WTC11 (cell line): ENCODE data around the gene SRD5A1. TPM values are rescaled to one million over a fixed set of nuclear protein-coding genes. Genes with fewer than 3 reads are reported as not detected.

Source experiments
- ATAC-seq: fragments of 200-7000 bp; cut with Tn5 transposase; 2 replicates; pipeline ENCODE4 v1.10.0; 2021; ENCODE audit warnings: mild to moderate bottlenecking, moderate library complexity
- CTCF ChIA-PET: fragments of 300-600 bp; sonication (Branson Sonifier 250); formaldehyde crosslinking; loops from one replicate; lab custom pipeline; 2021; ENCODE audit warnings: antibody characterized with exemption; lab: Charles Lee
- POLR2A ChIA-PET: fragments of 350-600 bp; sonication (Branson Sonifier 250); formaldehyde crosslinking; loops from one replicate; lab custom pipeline; 2021; ENCODE audit warnings: antibody characterized with exemption; lab: Charles Lee
- DNase-seq: peaks from one replicate; pipeline ENCODE4 v3.0.0; 2021; ENCODE audit warnings: low spot score
- H3K27ac Mint-ChIP-seq: 2 replicates; pipeline ENCODE4 v1.8.0; 2021; ENCODE audit warnings: mixed read lengths
- H3K27me3 Mint-ChIP-seq: 2 replicates; pipeline ENCODE4 v1.8.0; 2021; ENCODE audit warnings: low read depth, mild to moderate bottlenecking, moderate library complexity, mixed read lengths
- H3K36me3 Mint-ChIP-seq: 2 replicates; pipeline ENCODE4 v1.8.0; 2021; ENCODE audit warnings: mixed read lengths
- H3K4me1 Mint-ChIP-seq: 2 replicates; pipeline ENCODE4 v1.8.0; 2022; ENCODE audit warnings: mixed read lengths
- H3K4me3 Mint-ChIP-seq: 2 replicates; pipeline ENCODE4 v1.8.0; 2021; ENCODE audit warnings: mild to moderate bottlenecking, moderate library complexity, mixed read lengths
- H3K9me3 Mint-ChIP-seq: 2 replicates; pipeline ENCODE4 v1.8.0; 2021; ENCODE audit warnings: mixed read lengths
- ARID4B ChIP-seq: sonication (generic); formaldehyde crosslinking; IDR thresholded peaks from 2 replicates; pipeline ENCODE4 v1.8.0; 2023; ENCODE audit warnings: missing genetic modification reagents, mild to moderate bottlenecking, borderline replicate concordance
- FOXK1 ChIP-seq: sonication (generic); formaldehyde crosslinking; IDR thresholded peaks from 2 replicates; pipeline ENCODE4 v1.8.0; 2022; ENCODE audit warnings: mild to moderate bottlenecking, moderate library complexity, missing genetic modification reagents
- FOXP4 ChIP-seq: sonication (generic); formaldehyde crosslinking; IDR thresholded peaks from 2 replicates; pipeline ENCODE4 v1.8.0; 2022; ENCODE audit warnings: mild to moderate bottlenecking, missing genetic modification reagents
- NR3C1 ChIP-seq: sonication (generic); formaldehyde crosslinking; conservative IDR thresholded peaks from 2 replicates; pipeline ENCODE4 v1.8.1; 2023; ENCODE audit warnings: low read depth, mild to moderate bottlenecking, missing genetic modification reagents
- TP53 ChIP-seq: sonication (generic); formaldehyde crosslinking; IDR thresholded peaks from 2 replicates; pipeline ENCODE4 v1.8.1; 2023; ENCODE audit warnings: mild to moderate bottlenecking, missing genetic modification reagents
- ZNF263 ChIP-seq: sonication (generic); formaldehyde crosslinking; IDR thresholded peaks from 2 replicates; pipeline ENCODE4 v1.8.1; 2022; ENCODE audit warnings: low read depth, mild to moderate bottlenecking, moderate library complexity, missing genetic modification reagents
- ZNF281 ChIP-seq: sonication (generic); formaldehyde crosslinking; IDR thresholded peaks from 2 replicates; pipeline ENCODE4 v1.8.0; 2023; ENCODE audit warnings: mild to moderate bottlenecking, missing genetic modification reagents
- ZNF396 ChIP-seq: fragments of 250-450 bp; sonication (Bioruptor Pico); IDR thresholded peaks from 2 replicates; pipeline ENCODE4 v1.8.0; 2021; ENCODE audit warnings: mild to moderate bottlenecking, moderate library complexity, borderline replicate concordance
- ZNF512 ChIP-seq: sonication (generic); formaldehyde crosslinking; IDR thresholded peaks from 2 replicates; pipeline ENCODE4 v1.8.1; 2022; ENCODE audit warnings: missing genetic modification reagents, borderline replicate concordance
- ZNF532 ChIP-seq: fragments of 250-450 bp; sonication (Bioruptor Pico); IDR thresholded peaks from 2 replicates; pipeline ENCODE4 v1.9.0; 2021; ENCODE audit warnings: mild to moderate bottlenecking, borderline replicate concordance
- total RNA-seq: library from RNA; stranded (reverse); gene quantifications from 3 replicates; pipeline ENCODE4 v1.2.3, GENCODE V29; 2021

SRD5A1 gene
- total RNA-seq, 1 experiment from 2014 or later = 36.9 TPM

GRCh38 chr5:6681682-6682081 is 48.4 kb downstream of the SRD5A1 start:
- ChIA-PET CTCF (no interaction called here), POLR2A (interaction anchor here (0.7 kb wide), 1 partner anchor 14 kb away, joined by 3 read pairs; no protein-coding TSS in a partner anchor)
- peaks cover 24% of the 10 kb centered on the region for H3K9me3 Mint-ChIP-seq
- TF ChIP-seq FOXK1 (no peak), ZNF281 (CRISPR knock-in tag) (no peak), ARID4B (CRISPR knock-in tag) (no peak), ZNF512 (no peak), ZNF396 (CRISPR knock-in tag) (no peak), NR3C1 (CRISPR knock-in tag) (no peak), ZNF263 (CRISPR knock-in tag) (no peak), TP53 (CRISPR knock-in tag) (no peak), ZNF532 (CRISPR knock-in tag) (no peak), FOXP4 (CRISPR knock-in tag) (no peak)
- TF ChIP-seq, all 79 proteins: peak for 0
- ATAC-seq (no peak), DNase-seq (no peak)
- Mint-ChIP-seq H3K36me3 (peaks cover 1% of the 10 kb centered on the region), H3K27ac (no peak overlapping the region), H3K4me1 (no peaks in the 10 kb centered on the region), H3K27me3 (peaks cover 27% of the 10 kb centered on the region), H3K4me3 (no peak overlapping the region)
